Vagina (tissue), 2 donors: ENCODE results near the gene WWOX. TPM values are rescaled to one million over a fixed set of nuclear protein-coding genes. Genes with fewer than 3 reads are reported as not detected.

Experiments
- DNase-seq, 2 donors: peaks; one replicate each; pipeline ENCODE4 v3.0.0-alpha.2; 2017; ENCODE audit errors: extremely low spot score in 2 of 2
- H3K27ac ChIP-seq: fragments of 200-600 bp; sonication (generic); one replicate; pipeline ENCODE4 v1.5.1; 2019
- H3K27me3 ChIP-seq: fragments of 200-600 bp; sonication (generic); one replicate; pipeline ENCODE4 v1.5.1; 2019
- H3K36me3 ChIP-seq, 2 donors: fragments of 200-600 bp; sonication (generic); one replicate each; pipeline ENCODE4 v1.5.1; 2017 to 2019
- H3K4me1 ChIP-seq: fragments of 200-600 bp; sonication (generic); one replicate; pipeline ENCODE4 v1.5.1; 2019
- H3K4me3 ChIP-seq, 2 donors: fragments of 200-600 bp; sonication (generic); 1 replicate in 1 of 2; 2 replicates in 1 of 2; pipeline ENCODE4 v1.5.1; 2016 to 2019
- H3K9me3 ChIP-seq: fragments of 200-600 bp; sonication (generic); one replicate; pipeline ENCODE4 v1.5.1; 2019
- POLR2A ChIP-seq, 2 donors: fragments of 450-650 bp; IDR thresholded peaks; one replicate each; pipeline ENCODE4 v1.6.1; 2017; ENCODE audit warnings: antibody characterized with exemption in 2 of 2, mild to moderate bottlenecking in 2 of 2, moderate library complexity in 2 of 2
- POLR2AphosphoS5 ChIP-seq, 2 donors: sonication (generic); formaldehyde crosslinking; IDR thresholded peaks; one replicate each; pipeline ENCODE4 v1.9.0; 2017; ENCODE audit warnings: antibody characterized with exemption in 2 of 2, mild to moderate bottlenecking in 2 of 2, low read depth in 1 of 2; ENCODE audit not compliant: insufficient read depth in 1 of 2
- intact Hi-C: fragments of 100-400 bp; cut with DNase I; formaldehyde crosslinking; loops from one replicate; pipeline ENCODE4 v1.15.1; 2023
- total RNA-seq: library from RNA; depleted of rRNA; stranded (reverse); fragments of >200 nt; gene quantifications from one replicate; pipeline ENCODE4 v1.2.3, GENCODE V29; 2016
- TF ChIP-seq, protein P1 (sequence below), 3 experiments: fragments of 450-650 bp in 2 of 3; fragments of 200-600 bp in 1 of 3; sonication (generic) in 1 of 3; IDR thresholded peaks; one replicate each; pipeline ENCODE4 v1.5.1; 2017 to 2019; ENCODE audit warnings: antibody characterized with exemption in 3 of 3, mild to moderate bottlenecking in 2 of 3, moderate library complexity in 2 of 3

WWOX gene
- total RNA-seq, 1 donor from 2014 or later: 33.1 TPM

DNA sequence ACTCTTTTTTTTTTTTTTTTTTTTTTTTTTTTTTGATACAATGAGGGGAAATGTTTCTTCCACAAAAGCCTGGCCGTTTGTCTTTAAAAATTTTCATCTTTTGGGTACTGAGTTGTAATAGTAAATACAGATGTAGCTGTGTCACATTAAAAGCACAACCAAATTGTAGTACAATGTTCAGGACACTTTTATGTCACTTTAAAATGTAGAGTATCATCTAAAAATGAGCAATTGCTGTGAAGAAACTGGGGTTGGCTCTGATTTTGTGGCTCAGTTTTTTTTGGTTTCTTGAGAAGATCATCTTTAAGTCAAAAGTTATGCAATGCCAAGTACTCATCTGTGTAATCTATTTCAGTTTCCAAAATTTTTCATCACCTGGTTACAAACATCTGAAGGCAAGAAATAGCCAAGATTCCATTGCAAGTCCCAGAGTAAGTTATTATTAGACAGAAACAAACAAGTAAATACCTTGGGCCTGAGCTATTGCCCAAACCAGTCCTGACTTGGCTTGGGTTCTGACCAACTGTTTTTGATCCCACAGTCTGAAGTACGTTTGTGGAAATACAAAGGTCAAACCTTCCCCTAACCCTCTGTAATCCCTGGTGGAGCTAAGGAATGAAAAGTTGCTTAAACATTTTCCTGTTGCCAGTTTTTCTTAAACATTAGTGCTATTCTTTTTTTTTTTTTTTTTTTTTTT lies 717.2 kb downstream of the WWOX start:
- no peak for DNase-seq
- no peaks in the 10 kb centered on the region for H3K36me3 ChIP-seq
- TF ChIP-seq, protein P1, sequence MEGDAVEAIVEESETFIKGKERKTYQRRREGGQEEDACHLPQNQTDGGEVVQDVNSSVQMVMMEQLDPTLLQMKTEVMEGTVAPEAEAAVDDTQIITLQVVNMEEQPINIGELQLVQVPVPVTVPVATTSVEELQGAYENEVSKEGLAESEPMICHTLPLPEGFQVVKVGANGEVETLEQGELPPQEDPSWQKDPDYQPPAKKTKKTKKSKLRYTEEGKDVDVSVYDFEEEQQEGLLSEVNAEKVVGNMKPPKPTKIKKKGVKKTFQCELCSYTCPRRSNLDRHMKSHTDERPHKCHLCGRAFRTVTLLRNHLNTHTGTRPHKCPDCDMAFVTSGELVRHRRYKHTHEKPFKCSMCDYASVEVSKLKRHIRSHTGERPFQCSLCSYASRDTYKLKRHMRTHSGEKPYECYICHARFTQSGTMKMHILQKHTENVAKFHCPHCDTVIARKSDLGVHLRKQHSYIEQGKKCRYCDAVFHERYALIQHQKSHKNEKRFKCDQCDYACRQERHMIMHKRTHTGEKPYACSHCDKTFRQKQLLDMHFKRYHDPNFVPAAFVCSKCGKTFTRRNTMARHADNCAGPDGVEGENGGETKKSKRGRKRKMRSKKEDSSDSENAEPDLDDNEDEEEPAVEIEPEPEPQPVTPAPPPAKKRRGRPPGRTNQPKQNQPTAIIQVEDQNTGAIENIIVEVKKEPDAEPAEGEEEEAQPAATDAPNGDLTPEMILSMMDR (IDR thresholded peaks at IDR 0.05): no peak
- peak; percentile 13 to 57 for TF ChIP-seq POLR2AphosphoS5 (IDR thresholded peaks at IDR 0.05; ENCODE audit: insufficient read depth in 1 of 2, low read depth in 1 of 2)
- intact Hi-C loops: loop anchor here (10.0 kb wide), 1 partner anchor 132 kb away; no protein-coding TSS in a partner anchor
- H3K4me3 ChIP-seq: no peak overlapping the region
- H3K27me3 ChIP-seq: no peaks in the 10 kb centered on the region
- H3K9me3 ChIP-seq: no peaks in the 10 kb centered on the region
- no peak overlapping the region for H3K27ac ChIP-seq
- peaks cover 33% of the 10 kb centered on the region for H3K4me1 ChIP-seq

GRCh38 chr16:78817200-78817739 lies 717.8 kb downstream of the WWOX start:
- H3K9me3 ChIP-seq: no peaks in the 10 kb centered on the region
- peak overlapping the region; percentile 62 for H3K27ac ChIP-seq
- H3K27me3 ChIP-seq: no peaks in the 10 kb centered on the region
- H3K4me1 ChIP-seq: peaks cover 33% of the 10 kb centered on the region
- DNase-seq: no peak
- H3K36me3 ChIP-seq: no peaks in the 10 kb centered on the region
- intact Hi-C loops: loop anchor here (10.0 kb wide), 1 partner anchor 132 kb away; no protein-coding TSS in a partner anchor
- H3K4me3 ChIP-seq: no peak overlapping the region
- TF ChIP-seq POLR2A (IDR thresholded peaks at IDR 0.05): no peak
- TF ChIP-seq, protein P1 (IDR thresholded peaks at IDR 0.05): no peak

DNA sequence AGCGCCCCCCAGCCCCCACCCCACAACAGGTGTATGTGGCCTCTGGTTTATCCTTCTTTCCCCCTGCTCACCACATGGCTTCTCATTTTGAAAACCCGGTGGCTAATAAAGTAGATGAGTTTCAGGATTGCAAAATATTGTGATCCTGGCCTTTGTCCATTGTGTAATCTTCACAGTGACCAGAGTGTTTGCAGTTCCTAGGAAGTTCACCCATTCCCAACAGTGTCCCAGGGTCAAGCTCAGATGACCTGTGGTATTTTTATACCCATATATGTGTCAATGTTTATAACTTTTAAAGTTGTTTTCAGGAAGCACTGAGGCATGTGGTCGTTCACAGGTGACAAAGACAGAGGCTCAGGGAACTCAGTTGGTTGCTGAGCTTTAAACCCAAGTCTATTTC lies 721.9 kb downstream of the WWOX start:
- TF ChIP-seq, protein P1 (IDR thresholded peaks at IDR 0.05): no peak
- TF ChIP-seq POLR2AphosphoS5 (IDR thresholded peaks at IDR 0.05; ENCODE audit: insufficient read depth in 1 of 2, low read depth in 1 of 2) (no peak), POLR2A (IDR thresholded peaks at IDR 0.05) (no peak)
- Histone ChIP-seq H3K4me1 (peaks cover 18% of the 10 kb centered on the region), H3K4me3 (no peak overlapping the region), H3K27me3 (no peaks in the 10 kb centered on the region), H3K27ac (no peak overlapping the region), H3K36me3 (no peaks in the 10 kb centered on the region), H3K9me3 (no peaks in the 10 kb centered on the region)
- intact Hi-C loops: no loop called here
- DNase-seq: no peak

DNA sequence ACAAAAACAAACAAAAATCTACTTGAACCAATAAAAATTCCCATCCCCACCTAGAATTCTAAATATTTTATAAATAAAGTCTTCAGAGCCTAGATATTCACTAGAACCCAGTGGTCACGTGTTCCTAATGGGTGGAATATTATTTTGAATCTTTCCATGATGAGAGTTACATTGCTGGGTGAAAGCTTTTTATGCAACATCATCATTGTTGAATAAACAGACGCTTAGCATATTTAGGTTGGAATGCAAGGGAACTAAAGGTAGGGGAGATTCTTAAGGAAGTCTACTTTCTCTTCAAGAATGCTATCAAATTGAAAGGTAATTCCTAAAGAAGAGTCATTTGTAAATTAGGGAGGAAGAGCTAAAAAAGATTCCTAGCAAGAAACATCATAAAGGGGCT lies 723.1 kb downstream of the WWOX start:
- Histone ChIP-seq H3K4me3 (no peak overlapping the region), H3K27ac (no peak overlapping the region), H3K9me3 (no peaks in the 10 kb centered on the region), H3K4me1 (peaks cover 12% of the 10 kb centered on the region), H3K36me3 (no peaks in the 10 kb centered on the region), H3K27me3 (no peaks in the 10 kb centered on the region)
- TF ChIP-seq POLR2AphosphoS5 (IDR thresholded peaks at IDR 0.05; ENCODE audit: insufficient read depth in 1 of 2, low read depth in 1 of 2) (no peak), POLR2A (IDR thresholded peaks at IDR 0.05) (no peak)
- TF ChIP-seq, protein P1 (IDR thresholded peaks at IDR 0.05): no peak
- DNase-seq: no peak
- intact Hi-C loops: no loop called here

- H3K4me1 ChIP-seq: peaks cover 7% of the 10 kb centered on the region
- intact Hi-C loops: no loop called here
- H3K27ac ChIP-seq: no peak overlapping the region
- H3K4me3 ChIP-seq: no peak overlapping the region
- no peaks in the 10 kb centered on the region for H3K36me3 ChIP-seq
- no peak for TF ChIP-seq POLR2A (IDR thresholded peaks at IDR 0.05)
- TF ChIP-seq, protein P1 (IDR thresholded peaks at IDR 0.05): no peak
- TF ChIP-seq POLR2AphosphoS5 (IDR thresholded peaks at IDR 0.05; ENCODE audit: insufficient read depth in 1 of 2, low read depth in 1 of 2): no peak
- no peaks in the 10 kb centered on the region for H3K27me3 ChIP-seq
- no peaks in the 10 kb centered on the region for H3K9me3 ChIP-seq
- DNase-seq: no peak
Observed at GRCh38 chr16:78823027-78823426, 723.6 kb downstream of the WWOX start.
